ENCODE data around the gene PPP3CA. TPM values are rescaled to one million over a fixed set of nuclear protein-coding genes. Genes with fewer than 3 reads are reported as not detected.

The PPP3CA gene
- total and polyA plus RNA-seq, 4 donors, result 13.5 to 72.0 (median 30.7) TPM

- Histone ChIP-seq H3K27me3 (ENCODE audit: control insufficient read depth in 3 of 3, insufficient read depth in 3 of 3, low read length in 2 of 3) (no peaks in the 10 kb centered on the region), H3K4me3 (no peak overlapping the region), H3K9me3 (ENCODE audit: control insufficient read depth in 4 of 4, insufficient read depth in 3 of 4, low read length in 3 of 4) (no peaks in the 10 kb centered on the region), H3K27ac (ENCODE audit: low read depth in 1 of 2, low read length in 1 of 2) (no peak overlapping the region), H3K4me1 (ENCODE audit: control insufficient read depth in 5 of 5, insufficient read depth in 5 of 5, low read length in 5 of 5) (peaks cover 0 to 25% (median 0%) of the 10 kb centered on the region in 5 donors), H3K36me3 (ENCODE audit: control insufficient read depth in 4 of 4, insufficient read depth in 4 of 4, low read length in 4 of 4) (peaks cover 0 to 5% (median 0%) of the 10 kb centered on the region in 4 donors), H3K9ac (ENCODE audit: insufficient read depth in 1 of 2, low read length in 2 of 2) (no peak overlapping the region)
- DNase-seq (no peak), ATAC-seq (ENCODE audit: insufficient read depth, low FRiP score) (no peak)
- WGBS, 2 donors, result 82 to 89% methylated on average over 4 of the region's 4 CpGs
- no peak for TF ChIP-seq CTCF (IDR thresholded peaks at IDR 0.05; ENCODE audit: control extremely low read depth, extremely low read depth)
Measured at GRCh38 chr4:101198682-101199339, 148.5 kb downstream of the PPP3CA start.

- 77 to 79% methylated on average over 4 of the region's 4 CpGs for WGBS, 2 donors
- no peak for DNase-seq
- no peak for ATAC-seq (ENCODE audit: insufficient read depth, low FRiP score)
- TF ChIP-seq CTCF (IDR thresholded peaks at IDR 0.05; ENCODE audit: control extremely low read depth, extremely low read depth), result no peak
- Histone ChIP-seq H3K36me3 (ENCODE audit: control insufficient read depth in 4 of 4, insufficient read depth in 4 of 4, low read length in 4 of 4) (peaks cover 0 to 5% (median under 1%) of the 10 kb centered on the region in 4 donors), H3K9me3 (ENCODE audit: control insufficient read depth in 4 of 4, insufficient read depth in 3 of 4, low read length in 3 of 4) (no peaks in the 10 kb centered on the region), H3K9ac (ENCODE audit: insufficient read depth in 1 of 2, low read length in 2 of 2) (no peak overlapping the region), H3K4me3 (no peak overlapping the region), H3K27ac (ENCODE audit: low read depth in 1 of 2, low read length in 1 of 2) (no peak overlapping the region), H3K27me3 (ENCODE audit: control insufficient read depth in 3 of 3, insufficient read depth in 3 of 3, low read length in 2 of 3) (no peaks in the 10 kb centered on the region), H3K4me1 (ENCODE audit: control insufficient read depth in 5 of 5, insufficient read depth in 5 of 5, low read length in 5 of 5) (peaks cover 0 to 26% (median 0%) of the 10 kb centered on the region in 5 donors)
Measured at GRCh38 chr4:101197350-101197749, 150.0 kb downstream of the PPP3CA start.

GRCh38 chr4:101192244-101192643, 155.1 kb downstream of the PPP3CA start:
- H3K4me3 ChIP-seq, result no peak overlapping the region

More at GRCh38 chr4:101192244-101192643, 155.1 kb downstream of the PPP3CA start:
- no peaks in the 10 kb centered on the region for H3K9me3 ChIP-seq (ENCODE audit: control insufficient read depth in 4 of 4, insufficient read depth in 3 of 4, low read length in 3 of 4)
- DNase-seq (no peak), ATAC-seq (ENCODE audit: insufficient read depth, low FRiP score) (no peak)
- no peak overlapping the region for H3K9ac ChIP-seq (ENCODE audit: insufficient read depth in 1 of 2, low read length in 2 of 2)
- no peak overlapping the region for H3K27ac ChIP-seq (ENCODE audit: low read depth in 1 of 2, low read length in 1 of 2)
- peaks cover 0 to 11% (median 7%) of the 10 kb centered on the region in 5 donors for H3K4me1 ChIP-seq (ENCODE audit: control insufficient read depth in 5 of 5, insufficient read depth in 5 of 5, low read length in 5 of 5)
- no peaks in the 10 kb centered on the region for H3K27me3 ChIP-seq (ENCODE audit: control insufficient read depth in 3 of 3, insufficient read depth in 3 of 3, low read length in 2 of 3)
- TF ChIP-seq CTCF (IDR thresholded peaks at IDR 0.05; ENCODE audit: control extremely low read depth, extremely low read depth), result no peak
- peaks cover 0 to 5% (median under 1%) of the 10 kb centered on the region in 4 donors for H3K36me3 ChIP-seq (ENCODE audit: control insufficient read depth in 4 of 4, insufficient read depth in 4 of 4, low read length in 4 of 4)
